Ovary (tissue), 3 donors: ENCODE data around the gene NCOA1.

Experiments used
- POLR2A ChIP-seq: fragments of 450-650 bp; IDR thresholded peaks from one replicate; pipeline ENCODE4 v1.6.1; 2017; ENCODE audit warnings: antibody characterized with exemption, mild to moderate bottlenecking, moderate library complexity
- TF ChIP-seq, protein P1 (sequence below), 3 donors: fragments of 450-650 bp in 2 of 3; fragments of 200-600 bp in 1 of 3; IDR thresholded peaks; one replicate each; pipeline versions ENCODE4 v1.5.1 to v1.8.0; 2016 to 2022; ENCODE audit warnings: antibody characterized with exemption in 3 of 3, mild to moderate bottlenecking in 1 of 3
- donor health status: DM: no; HTN: no; CAD: no.

DNA sequence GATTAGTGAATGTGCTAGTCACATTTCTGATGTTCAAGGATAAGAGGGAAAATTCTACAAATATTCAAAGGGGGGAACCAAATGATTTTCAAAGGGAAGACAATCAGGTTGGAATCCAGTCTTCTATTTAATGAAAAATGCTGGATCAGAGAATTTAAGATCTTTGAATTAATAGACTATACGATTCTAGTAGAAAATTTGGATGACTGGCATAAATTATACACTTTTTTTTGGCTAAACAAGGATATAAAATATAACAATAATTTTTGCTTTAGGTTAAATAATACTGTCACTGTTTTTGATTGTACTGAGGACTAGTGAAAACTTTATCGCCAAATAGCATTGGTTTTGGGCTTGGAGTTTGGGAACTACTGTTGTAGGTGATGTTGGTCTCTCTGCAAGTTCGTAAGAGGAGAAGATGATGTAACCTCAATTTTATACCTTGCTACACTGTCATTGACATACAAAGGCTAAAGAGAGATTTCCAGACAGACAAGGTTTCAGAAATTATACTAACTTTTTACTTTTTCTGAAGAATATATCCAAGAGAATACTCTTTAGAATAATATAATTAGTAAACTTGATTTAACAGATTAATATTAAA, 51.3 kb downstream of the NCOA1 start:
- TF ChIP-seq, protein P1, sequence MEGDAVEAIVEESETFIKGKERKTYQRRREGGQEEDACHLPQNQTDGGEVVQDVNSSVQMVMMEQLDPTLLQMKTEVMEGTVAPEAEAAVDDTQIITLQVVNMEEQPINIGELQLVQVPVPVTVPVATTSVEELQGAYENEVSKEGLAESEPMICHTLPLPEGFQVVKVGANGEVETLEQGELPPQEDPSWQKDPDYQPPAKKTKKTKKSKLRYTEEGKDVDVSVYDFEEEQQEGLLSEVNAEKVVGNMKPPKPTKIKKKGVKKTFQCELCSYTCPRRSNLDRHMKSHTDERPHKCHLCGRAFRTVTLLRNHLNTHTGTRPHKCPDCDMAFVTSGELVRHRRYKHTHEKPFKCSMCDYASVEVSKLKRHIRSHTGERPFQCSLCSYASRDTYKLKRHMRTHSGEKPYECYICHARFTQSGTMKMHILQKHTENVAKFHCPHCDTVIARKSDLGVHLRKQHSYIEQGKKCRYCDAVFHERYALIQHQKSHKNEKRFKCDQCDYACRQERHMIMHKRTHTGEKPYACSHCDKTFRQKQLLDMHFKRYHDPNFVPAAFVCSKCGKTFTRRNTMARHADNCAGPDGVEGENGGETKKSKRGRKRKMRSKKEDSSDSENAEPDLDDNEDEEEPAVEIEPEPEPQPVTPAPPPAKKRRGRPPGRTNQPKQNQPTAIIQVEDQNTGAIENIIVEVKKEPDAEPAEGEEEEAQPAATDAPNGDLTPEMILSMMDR (IDR thresholded peaks at IDR 0.05): no peak
- no peak for TF ChIP-seq POLR2A
